ENCODE data around the gene GPATCH8. TPM values are rescaled to one million over a fixed set of nuclear protein-coding genes. Genes with fewer than 3 reads are reported as not detected.

The GPATCH8 gene
- total RNA-seq, 1 experiment from 2014 or later, result 22.7 TPM

- CTCF ChIA-PET, result no interaction called here
Observed at GRCh38 chr17:44549686-44550085, 46.5 kb upstream of the GPATCH8 start.

GRCh38 chr17:44548376-44549230 is 45.4 kb upstream of the GPATCH8 start:
- no peaks in the 10 kb centered on the region for H3K36me3 ChIP-seq (ENCODE audit: low read depth, low read length)
- H4K20me1 ChIP-seq (ENCODE audit: low read length), result no peaks in the 10 kb centered on the region
- intact Hi-C loops (cut with micrococcal nuclease), result no loop called here
- no peak for DNase-seq
- CTCF ChIA-PET, result interaction anchor here (0.7 kb wide), 1 partner anchor 15 kb away, joined by 3 read pairs; no protein-coding TSS in a partner anchor
- H3K27ac ChIP-seq (ENCODE audit: low read length), result no peak overlapping the region
- POLR2A ChIA-PET (ENCODE audit: unreplicated experiment), result no interaction called here
- no TSS peak for BruUV-seq (replicated peaks)
- no peak overlapping the region for H3K4me2 ChIP-seq (ENCODE audit: low read length)
- no peak for ATAC-seq
- peaks cover 31% of the 10 kb centered on the region for H3K4me1 ChIP-seq (ENCODE audit: insufficient read depth, low read length)
- TF ChIP-seq EZH2 (IDR thresholded peaks at IDR 0.05; ENCODE audit: low read length, unreplicated experiment) (no peak), EZH2phosphoT487 (IDR thresholded peaks at IDR 0.05; ENCODE audit: borderline replicate concordance, low read length) (no peak)
- TF ChIP-seq, protein P1, sequence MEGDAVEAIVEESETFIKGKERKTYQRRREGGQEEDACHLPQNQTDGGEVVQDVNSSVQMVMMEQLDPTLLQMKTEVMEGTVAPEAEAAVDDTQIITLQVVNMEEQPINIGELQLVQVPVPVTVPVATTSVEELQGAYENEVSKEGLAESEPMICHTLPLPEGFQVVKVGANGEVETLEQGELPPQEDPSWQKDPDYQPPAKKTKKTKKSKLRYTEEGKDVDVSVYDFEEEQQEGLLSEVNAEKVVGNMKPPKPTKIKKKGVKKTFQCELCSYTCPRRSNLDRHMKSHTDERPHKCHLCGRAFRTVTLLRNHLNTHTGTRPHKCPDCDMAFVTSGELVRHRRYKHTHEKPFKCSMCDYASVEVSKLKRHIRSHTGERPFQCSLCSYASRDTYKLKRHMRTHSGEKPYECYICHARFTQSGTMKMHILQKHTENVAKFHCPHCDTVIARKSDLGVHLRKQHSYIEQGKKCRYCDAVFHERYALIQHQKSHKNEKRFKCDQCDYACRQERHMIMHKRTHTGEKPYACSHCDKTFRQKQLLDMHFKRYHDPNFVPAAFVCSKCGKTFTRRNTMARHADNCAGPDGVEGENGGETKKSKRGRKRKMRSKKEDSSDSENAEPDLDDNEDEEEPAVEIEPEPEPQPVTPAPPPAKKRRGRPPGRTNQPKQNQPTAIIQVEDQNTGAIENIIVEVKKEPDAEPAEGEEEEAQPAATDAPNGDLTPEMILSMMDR (conservative IDR thresholded peaks at IDR 0.05; ENCODE audit: low read depth, low read length), result no peak
- H3K9me2 ChIP-seq (replicated peaks; ENCODE audit: low read length), result no peaks in the 10 kb centered on the region
- no peaks in the 10 kb centered on the region for H3K79me2 ChIP-seq (ENCODE audit: low read length)
- H2AFZ ChIP-seq (ENCODE audit: low read length), result no peak overlapping the region
- no peaks in the 10 kb centered on the region for H3K27me3 ChIP-seq (ENCODE audit: low read length)
- no peaks in the 10 kb centered on the region for H3F3A ChIP-seq (ENCODE audit: low read length, unreplicated experiment)
- H3K9ac ChIP-seq (ENCODE audit: low read length), result no peak overlapping the region
- no peak overlapping the region for H3K4me3 ChIP-seq (ENCODE audit: low read length)
- H3K9me3 ChIP-seq (ENCODE audit: low read length), result no peaks in the 10 kb centered on the region

More at GRCh38 chr17:44549686-44550085, 46.5 kb upstream of the GPATCH8 start:
- POLR2A ChIA-PET (ENCODE audit: unreplicated experiment), result no interaction called here
- TF ChIP-seq, protein P1 (conservative IDR thresholded peaks at IDR 0.05; ENCODE audit: low read depth, low read length), result no peak
- TF ChIP-seq EZH2 (IDR thresholded peaks at IDR 0.05; ENCODE audit: low read length, unreplicated experiment), result no peak
- TF ChIP-seq EZH2phosphoT487 (IDR thresholded peaks at IDR 0.05; ENCODE audit: borderline replicate concordance, low read length), result no peak
- no peaks in the 10 kb centered on the region for H4K20me1 ChIP-seq (ENCODE audit: low read length)
- H3K4me3 ChIP-seq (ENCODE audit: low read length), result no peak overlapping the region
- no TSS peak for BruUV-seq (replicated peaks)
- H3K4me1 ChIP-seq (ENCODE audit: insufficient read depth, low read length), result peaks cover 21% of the 10 kb centered on the region
- H3K9me2 ChIP-seq (replicated peaks; ENCODE audit: low read length), result no peaks in the 10 kb centered on the region
- no peaks in the 10 kb centered on the region for H3K36me3 ChIP-seq (ENCODE audit: low read depth, low read length)
- no peaks in the 10 kb centered on the region for H3K27me3 ChIP-seq (ENCODE audit: low read length)
- no peak overlapping the region for H2AFZ ChIP-seq (ENCODE audit: low read length)
- no peak overlapping the region for H3K4me2 ChIP-seq (ENCODE audit: low read length)
- H3F3A ChIP-seq (ENCODE audit: low read length, unreplicated experiment), result no peaks in the 10 kb centered on the region
- H3K79me2 ChIP-seq (ENCODE audit: low read length), result no peaks in the 10 kb centered on the region
- DNase-seq (no peak), ATAC-seq (no peak)
- no peaks in the 10 kb centered on the region for H3K9me3 ChIP-seq (ENCODE audit: low read length)
- intact Hi-C loops (cut with micrococcal nuclease), result no loop called here
- no peak overlapping the region for H3K27ac ChIP-seq (ENCODE audit: low read length)
- no peak overlapping the region for H3K9ac ChIP-seq (ENCODE audit: low read length)

All from PC-3 (cell line).